COLO668 (cell line): ENCODE data around the gene ZCWPW2.

Source experiments
- DNase-seq: peaks from one replicate; lab custom pipeline; 2025; ENCODE audit not compliant: unreplicated experiment; lab: John Stamatoyannopoulos, UW

Gene ZCWPW2, protein sequence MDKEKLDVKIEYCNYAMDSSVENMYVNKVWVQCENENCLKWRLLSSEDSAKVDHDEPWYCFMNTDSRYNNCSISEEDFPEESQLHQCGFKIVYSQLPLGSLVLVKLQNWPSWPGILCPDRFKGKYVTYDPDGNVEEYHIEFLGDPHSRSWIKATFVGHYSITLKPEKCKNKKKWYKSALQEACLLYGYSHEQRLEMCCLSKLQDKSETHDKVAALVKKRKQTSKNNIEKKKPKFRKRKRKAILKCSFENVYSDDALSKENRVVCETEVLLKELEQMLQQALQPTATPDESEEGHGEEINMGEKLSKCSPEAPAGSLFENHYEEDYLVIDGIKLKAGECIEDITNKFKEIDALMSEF

DNA sequence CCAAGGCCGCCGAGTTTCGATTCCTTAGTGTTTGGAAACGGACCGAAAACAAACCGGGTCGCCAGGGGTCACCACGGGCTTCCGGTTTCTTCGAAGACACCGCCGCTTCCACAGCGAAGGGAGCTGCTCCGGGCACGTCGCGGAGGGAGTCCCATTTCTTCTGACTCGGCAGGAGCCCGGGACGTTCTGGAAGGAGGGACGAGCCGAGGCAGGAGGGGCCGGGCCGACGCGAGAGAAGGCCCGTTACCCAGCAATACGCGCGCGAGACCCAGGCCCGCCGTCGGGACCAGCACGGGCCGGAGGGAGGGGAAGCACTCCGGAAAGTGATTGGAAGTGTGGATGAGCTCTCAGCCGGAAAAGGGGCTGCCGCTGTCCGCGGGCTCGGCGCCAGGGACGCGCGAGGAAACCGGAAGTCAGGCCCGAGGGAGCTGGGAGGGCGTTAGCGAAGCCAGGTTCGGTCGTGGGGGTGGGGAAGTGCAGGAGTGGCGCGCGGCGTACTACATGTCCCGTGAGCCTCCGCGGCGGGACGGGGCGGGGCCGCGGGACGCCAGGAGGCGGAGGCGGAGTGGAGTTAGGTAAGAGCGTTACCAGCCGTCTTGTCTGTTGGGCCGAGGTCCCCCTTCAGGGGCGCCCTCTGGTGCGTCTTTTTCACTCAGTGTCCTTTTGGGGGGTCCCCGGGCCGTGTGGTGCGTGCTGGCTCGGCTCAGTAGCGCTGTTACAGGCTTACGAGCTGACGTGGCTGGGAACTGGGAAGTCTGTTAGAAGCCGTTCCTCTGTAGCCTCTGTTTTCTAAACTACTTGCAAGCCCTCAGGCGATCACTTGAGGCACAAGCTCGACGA lies at the start of gene ZCWPW2, which contains the start of gene AZI2:
Gene ZCWPW2, plus strand, starts transcription at position 93 of the 840 bp plus-strand sequence. CDS start 64,348 bp downstream, outside the sequence.
Gene AZI2, minus strand, starts transcription at position 196 of the 840 bp plus-strand sequence. CDS start 8,207 bp downstream, outside the sequence.
- DNase-seq: peak; percentile 92

DNA sequence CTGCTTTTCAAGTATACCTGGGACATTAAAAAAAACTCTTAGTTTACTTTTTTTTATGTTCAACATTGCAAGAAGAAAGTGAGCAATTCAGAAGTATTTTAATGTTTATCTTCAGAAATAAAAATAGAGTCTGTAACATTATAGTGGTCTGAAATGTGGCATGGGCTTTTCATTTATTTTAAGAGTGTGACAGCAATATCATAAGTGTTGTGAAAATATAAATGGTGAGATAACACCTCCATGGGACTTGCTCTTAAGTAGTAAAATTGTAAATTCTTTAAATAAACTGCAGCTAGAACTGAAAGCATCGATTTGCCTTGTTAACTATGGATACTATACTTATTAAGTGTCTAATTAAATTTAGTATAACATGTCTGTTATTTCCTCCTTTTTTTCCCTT lies 48.8 kb upstream of the ZCWPW2 start:
- no peak for DNase-seq

DNA sequence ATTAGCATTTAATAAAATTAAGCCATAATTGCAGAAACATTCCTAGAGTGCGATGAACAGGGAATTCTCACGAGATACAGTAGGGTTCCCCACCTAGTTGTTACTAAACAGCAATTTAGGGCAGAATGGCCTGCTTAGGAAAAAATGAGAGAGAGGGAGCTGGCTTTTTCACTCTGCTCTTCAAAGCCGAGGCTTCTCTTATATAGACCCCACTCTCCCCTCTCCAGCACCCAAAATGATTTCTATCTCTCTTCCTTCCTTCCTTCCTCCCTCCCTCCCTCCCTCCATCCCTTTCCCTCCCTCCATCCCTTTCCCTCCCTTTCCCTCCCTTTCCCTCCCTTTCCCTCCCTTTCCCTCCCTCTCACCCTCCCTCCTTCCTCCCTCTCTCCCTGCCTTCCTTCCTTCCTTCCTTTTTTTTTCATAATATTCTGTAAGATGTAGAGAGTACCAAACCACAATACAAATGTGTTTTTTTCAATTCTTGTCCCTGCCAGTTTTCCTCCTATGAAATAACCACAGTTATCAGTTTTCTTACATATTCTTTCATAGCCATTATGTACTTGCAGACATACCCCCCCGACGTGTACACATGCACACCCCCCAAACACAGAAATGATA lies 48.1 kb upstream of the ZCWPW2 start:
- no peak for DNase-seq

DNA sequence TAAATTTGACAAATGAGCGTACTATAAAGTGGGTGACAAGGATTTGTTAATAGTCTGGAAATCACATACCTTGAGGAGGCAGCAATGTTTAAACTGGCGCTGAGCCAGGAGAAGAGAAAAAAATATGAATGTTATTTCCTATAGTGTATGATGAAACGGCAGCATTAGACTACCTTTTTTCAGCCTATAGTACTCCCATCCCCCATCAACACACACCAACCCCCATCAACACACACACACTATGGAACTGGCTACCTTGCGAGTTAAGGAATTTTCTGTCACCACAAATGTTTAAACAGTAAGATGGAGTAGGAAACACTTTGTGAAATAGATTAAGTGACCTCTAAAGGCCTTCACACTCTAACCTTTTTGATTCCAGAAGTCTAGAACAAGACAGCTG lies 46.8 kb upstream of the ZCWPW2 start:
- DNase-seq: no peak

DNA sequence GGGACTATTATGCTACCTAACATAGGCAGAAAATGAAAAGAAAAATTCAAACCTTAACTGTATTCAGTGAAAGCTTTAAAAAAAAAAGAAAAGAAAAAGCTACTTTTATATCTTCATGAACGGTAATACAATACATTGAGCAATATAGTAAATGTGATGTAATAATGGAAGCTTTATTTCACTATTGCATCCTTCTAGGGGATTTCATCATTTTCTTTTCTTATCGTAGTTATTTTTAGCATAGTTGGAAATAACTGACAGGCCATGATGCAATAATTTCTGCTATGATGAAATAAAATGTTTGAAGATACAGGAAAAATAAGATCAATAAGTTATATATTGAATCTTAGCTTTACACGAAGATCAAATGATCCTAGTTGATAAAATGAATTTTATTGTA lies 40.3 kb upstream of the ZCWPW2 start:
- no peak for DNase-seq

DNA sequence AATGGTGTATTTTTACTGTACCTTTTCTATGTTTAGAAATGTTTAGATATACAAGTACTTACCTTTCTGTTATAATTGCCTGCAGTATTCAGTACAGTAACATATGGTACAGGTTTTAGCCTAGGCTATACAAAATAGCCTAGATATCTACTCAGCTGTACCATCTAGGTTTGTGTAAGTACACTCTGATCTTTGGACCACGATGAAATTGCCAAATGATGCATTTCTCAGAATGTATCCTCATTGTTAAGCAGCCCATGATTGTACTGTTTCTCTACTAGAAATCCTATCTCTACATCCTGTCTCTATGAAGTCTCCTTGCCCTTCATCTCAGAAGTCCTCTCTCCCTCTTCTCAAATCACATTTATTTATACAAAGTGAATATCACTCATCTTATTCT lies 32.8 kb upstream of the ZCWPW2 start:
- DNase-seq: no peak

DNA sequence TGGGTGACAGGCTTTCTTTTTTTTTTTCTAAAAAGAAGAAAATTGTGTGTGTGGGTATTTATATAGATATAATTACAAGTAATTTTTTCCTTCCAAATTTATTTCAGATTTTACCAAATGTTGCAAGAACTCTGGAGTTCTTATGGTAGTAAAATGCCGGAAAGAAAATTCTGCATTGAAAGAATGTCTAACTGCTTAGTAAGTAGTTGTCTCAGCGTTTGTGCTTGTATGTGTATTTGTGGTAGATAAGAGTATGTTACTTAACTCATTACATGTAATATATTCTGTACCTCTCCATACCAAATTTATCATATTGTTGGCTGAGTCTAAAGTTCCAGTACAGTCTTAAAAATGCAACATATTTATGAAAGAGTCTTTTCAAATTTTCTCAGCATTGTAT lies 32.3 kb upstream of the ZCWPW2 start:
- DNase-seq: no peak

DNA sequence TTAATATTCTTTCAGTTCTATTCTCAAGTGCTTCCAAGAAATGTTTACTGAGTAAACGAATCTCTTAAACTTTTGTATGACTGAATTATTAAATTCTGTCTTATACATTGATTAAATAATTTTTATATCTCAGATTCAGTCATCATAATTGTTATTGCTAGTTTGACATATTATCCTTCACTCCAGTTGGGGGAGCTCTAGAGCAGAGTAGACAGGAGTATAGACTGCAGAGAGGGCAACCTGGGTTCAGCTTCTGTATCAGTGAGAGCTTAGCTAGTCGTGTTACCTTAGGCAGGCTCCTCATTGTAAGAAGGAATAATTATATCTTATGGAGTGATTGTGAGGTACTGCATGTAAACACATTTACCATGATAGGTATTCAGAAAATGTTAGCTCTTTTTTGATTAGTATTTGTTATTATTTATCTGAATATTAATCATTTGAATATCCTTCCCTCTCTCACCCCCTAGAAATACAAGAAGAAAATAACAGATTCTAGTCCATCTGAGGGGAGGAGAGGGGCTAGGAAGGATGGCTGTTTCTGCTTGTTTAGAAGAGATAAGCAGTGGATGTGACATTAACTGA lies 31.0 kb upstream of the ZCWPW2 start:
- DNase-seq: peak; percentile 4

DNA sequence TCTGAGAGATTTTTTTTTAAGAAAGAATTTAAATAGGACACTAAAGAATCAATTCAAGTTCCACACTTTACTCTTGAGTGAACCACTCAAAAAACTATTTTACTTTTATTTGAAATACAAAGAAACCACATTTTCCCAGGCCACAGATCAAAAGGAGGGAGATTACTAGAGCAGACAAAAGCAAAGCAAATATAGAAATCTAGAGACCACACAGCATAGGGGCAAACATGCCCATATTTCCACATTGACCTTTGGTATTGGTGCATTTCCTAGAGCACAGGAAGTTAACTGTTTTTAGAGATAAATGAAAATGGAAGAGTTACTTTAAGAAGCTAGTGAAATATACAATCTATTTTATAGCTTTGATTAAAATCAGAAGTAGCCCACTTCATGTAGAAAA lies 27.5 kb upstream of the ZCWPW2 start:
- no peak for DNase-seq

DNA sequence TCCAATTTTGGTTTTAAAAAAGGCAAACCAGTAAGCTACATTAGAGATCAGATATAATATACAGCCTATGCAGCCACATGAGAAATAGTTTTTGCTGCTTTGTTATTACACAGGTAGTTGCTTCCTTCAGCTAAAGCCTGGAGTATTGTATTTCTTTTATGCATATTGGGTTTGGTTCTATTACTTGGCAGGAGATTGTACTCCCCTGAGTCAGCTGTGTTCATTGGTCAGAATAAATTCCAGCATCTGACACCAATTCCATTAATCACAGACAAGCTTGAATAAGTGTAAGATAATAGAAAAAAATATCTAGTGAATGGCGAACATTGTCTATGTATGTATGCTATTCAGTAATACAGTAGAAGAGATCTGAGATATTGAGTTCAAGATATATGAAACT lies 26.1 kb upstream of the ZCWPW2 start:
- no peak for DNase-seq

DNA sequence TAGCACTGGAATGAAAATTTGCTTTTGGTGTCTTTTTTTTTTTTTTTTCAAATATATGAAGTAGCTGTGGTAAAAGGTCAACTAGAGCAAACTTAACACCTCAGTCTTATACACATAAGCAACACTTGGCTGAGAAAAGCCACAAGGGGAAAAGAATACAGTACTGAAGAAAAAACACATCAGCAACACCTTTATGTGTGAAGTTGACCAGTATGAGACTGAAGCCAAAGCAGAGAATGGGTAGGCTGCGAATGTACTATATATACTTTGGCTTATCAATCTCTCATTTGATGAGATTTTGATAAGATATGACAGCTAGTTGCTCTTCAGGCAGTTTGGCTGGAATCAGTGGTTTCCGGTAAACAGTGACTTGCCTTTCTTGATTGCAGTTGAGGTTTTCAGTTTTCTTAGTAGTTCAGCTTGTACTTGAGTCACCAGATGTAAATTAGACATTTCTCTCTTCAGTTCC lies 22.0 kb upstream of the ZCWPW2 start:
- DNase-seq: no peak

DNA sequence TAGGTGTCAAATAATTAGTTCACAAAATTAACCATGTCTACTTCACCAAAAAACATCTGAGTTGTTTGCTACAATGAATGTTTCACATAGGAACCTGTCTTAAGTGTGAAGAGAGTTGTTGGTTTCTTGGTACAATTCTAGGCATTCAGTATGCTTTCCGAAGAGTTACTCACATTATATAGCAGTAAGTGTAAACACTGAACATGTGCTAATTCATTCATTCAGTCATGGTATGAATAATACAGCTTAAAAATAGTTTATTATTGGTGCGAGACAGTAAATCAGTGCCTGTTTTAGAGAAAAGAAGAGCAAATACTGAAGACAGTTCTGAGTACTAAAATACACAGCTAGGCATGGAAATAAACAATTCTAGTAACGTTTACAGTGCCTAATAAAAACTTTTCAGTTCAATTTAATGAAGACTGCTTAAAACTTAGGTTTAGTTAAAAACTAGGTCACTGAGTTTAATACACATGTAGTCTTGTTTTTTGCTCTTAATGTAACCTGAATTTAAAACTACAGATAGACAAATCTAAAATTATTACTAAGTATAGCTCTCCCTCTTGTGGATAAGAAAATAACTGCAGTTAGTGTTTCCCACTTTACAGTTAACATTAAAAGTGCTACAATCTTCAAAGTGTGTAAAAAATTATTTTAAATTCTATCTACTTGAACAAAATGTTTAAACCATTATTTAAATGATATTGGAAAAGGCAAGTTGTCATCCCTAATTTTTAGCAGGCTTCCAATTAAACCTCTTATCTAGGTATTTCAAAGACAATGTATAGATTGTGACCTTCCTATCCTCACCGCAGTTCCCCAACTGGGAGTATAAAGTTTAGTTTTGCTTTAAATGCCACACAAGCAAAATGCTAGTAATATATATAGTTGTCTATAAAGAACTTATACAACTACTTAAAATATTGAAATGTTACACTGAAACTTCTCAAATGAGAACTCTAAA lies 20.1 kb upstream of the ZCWPW2 start:
- no peak for DNase-seq

DNA sequence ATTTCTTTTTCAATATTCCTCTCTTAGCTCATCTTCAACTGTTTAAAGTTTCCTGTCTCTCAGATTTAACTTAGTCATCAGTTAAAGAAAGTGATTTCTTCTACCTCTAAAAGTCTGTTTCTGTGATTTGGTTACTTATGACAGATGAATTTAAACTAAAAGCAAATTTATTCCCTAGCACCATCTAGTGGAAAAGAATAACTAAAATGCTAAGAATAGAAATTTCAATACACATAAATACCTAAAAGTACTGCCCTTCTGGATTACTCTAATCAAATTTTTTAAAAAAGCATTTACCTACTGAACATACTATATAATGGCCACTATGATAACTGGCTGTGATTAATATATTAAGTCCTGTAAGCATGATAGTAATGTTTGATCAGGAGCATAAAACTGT lies 14.0 kb upstream of the ZCWPW2 start:
- no peak for DNase-seq

DNA sequence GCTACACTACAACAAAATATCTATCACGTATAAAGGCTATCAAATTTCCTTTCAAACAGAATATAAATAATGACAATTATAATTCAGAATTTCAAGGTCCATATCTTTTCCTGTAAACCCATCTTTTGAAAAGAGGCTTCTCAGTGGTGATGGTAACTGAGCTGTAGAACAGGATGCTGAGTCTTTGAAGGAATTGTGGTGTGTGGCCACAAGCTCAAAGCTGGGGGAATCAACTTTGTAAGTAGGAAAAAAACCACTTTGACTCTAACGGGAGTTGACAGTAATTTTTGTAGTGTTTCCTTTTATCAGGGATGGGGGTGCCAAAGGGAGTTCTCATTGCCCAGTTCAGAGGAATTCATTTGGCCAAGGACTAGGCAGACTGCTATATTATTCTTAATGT lies 13.3 kb upstream of the ZCWPW2 start:
- no peak for DNase-seq

DNA sequence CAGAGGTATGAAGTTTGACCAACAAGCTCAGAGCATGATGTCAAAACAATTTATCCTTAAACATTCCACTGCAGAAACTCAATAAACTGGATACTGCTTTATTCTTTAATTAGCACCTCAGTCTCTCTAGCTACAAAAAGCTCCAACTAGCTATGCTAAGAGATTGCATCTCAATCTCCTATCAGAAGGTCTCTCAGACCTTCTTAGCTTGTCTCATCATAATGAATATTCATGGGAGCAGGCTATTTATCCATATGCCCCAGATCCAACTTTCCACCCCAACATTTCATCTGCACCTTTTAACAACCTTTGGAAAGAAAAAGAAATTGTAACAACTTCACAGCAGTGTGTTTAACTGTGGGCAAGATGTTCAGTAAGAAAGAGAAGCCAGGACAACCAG lies 11.3 kb upstream of the ZCWPW2 start:
- no peak for DNase-seq

DNA sequence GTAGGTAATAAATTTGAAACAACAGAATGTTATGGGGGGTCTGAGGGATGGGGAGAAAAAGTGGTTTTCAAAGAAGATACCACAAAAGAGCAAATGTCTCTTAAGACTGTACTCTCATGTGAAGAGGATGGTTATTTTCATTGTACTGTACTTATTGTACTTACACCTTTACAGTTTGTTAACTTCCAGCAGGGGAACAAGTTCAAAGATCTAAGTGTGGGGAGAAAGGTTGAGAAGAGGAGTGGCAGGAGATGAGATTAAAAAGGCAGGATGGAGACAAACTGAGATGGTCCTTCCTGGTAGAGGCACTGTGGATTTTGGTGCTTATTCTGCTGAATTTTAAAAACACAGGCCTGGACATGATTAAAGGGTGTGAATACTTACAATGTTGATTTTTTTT lies 5.4 kb upstream of the ZCWPW2 start:
- DNase-seq: no peak

DNA sequence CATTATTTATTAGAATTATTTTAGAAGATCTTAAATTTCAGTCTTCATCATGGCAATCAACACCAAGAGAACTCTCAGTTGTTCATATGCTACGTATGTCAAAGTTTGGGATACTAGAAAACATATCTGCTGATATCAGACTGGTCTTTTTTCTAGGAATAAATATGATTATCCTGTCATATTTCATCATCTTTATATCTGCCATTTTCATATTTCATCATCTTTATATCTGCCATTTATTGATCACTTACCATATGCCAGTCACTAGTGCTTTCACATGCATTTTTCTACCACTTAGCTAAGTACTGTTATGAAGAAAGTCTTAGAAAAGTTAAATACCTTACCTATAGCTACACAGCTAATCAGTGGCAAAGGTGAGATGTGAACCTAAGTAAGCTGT lies 2.8 kb upstream of the ZCWPW2 start:
- no peak for DNase-seq

DNA sequence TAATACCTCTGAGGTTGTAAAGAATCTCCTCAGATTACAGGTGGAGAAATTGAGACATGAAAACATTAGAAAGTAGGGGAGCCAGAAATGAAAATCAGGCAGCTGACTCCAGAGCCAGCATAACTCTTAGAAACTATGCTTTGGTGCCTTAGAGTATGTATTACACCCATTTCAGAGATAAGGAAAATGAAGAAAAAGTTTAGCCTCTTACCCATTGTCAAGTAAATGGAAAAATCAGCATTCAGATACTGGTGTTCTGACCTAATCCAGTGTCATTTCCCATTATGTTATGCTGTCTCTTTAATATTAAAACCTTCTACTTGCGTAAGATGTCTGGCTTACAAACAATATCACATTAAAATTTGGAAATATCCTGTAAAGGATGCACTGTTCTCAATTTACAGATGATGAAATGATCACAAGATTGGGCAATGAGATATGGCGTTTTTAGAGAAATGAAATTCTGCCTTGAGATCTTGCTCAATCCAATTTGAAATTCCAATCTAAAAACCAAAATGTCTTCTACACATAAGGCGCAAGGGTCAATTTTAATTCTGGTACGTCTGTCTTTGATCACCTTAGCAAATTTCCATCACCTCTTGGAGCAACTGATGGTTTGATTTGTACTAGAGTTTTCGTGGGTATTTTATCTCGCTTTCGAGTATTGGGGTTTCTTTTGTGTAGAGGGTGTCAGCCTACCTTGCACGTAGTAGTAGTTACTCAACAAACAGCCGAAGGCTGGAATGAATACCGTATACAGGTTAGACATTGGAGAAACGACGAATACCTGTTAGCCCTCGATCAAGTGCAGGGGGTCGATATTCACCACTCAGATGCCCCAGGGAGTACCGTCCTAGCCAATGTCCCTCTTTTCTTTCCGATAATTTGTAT lies 902 bp upstream of the ZCWPW2 start:
- peak; percentile 10 for DNase-seq

DNA sequence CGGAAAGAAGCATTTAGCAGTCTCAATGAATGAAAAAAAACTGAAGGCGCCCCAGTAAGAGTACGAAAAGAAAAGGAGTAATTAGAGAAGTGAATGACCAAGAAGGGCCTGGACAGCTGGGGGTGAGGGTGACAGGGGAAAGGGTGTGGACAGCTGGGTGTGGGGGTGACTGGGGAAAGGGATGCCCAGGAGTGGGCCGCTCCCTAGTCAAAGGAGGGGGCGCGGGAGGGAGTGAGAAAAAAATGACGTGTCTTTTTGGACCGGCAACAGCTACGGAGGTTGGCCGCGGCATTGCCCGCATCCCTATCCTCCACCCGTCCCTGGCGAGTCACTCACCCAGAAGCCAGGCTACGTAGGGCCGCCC lies 274 bp upstream of the ZCWPW2 start:
- no peak for DNase-seq
